Stimulated activated CD4-positive, alpha-beta T cell treated with anti-CD3 and anti-CD28 coated beads, Interleukin-1b, Interleukin-23, amount 100 ng/mL, for 24 hours (primary cell): ENCODE results near the gene LRP1-AS.

Source experiments
- DNase-seq, 4 experiments: peaks; one replicate each; pipeline ENCODE4 v3.0.0-alpha.2; 2020; ENCODE audit warnings: low read depth in 4 of 4, low spot score in 1 of 4

LRP1-AS gene

GRCh38 chr12:57160741-57161140 is 13.3 kb upstream of the LRP1-AS start:
- DNase-seq = no peak

GRCh38 chr12:57160040-57160439 is 12.6 kb upstream of the LRP1-AS start:
- DNase-seq = no peak

- DNase-seq = no peak
Measured at GRCh38 chr12:57159311-57159710, 11.9 kb upstream of the LRP1-AS start.

- DNase-seq = no peak
Measured at GRCh38 chr12:57158665-57159064, 11.2 kb upstream of the LRP1-AS start.

GRCh38 chr12:57158186-57158585 is 10.8 kb upstream of the LRP1-AS start:
- DNase-seq = no peak

GRCh38 chr12:57157588-57158173 is 10.3 kb upstream of the LRP1-AS start:
- DNase-seq = no peak

- DNase-seq = no peak
Measured at GRCh38 chr12:57156701-57157403, 9.4 kb upstream of the LRP1-AS start.

GRCh38 chr12:57154804-57155434 is 7.5 kb upstream of the LRP1-AS start:
- no peak for DNase-seq

- no peak for DNase-seq
Measured at GRCh38 chr12:57154076-57154475, 6.7 kb upstream of the LRP1-AS start.

GRCh38 chr12:57153415-57153997 is 6.1 kb upstream of the LRP1-AS start:
- DNase-seq = no peak

- no peak for DNase-seq
Measured at GRCh38 chr12:57152639-57153038, 5.2 kb upstream of the LRP1-AS start.

GRCh38 chr12:57151741-57152630 is 4.6 kb upstream of the LRP1-AS start:
- DNase-seq = no peak

- DNase-seq = no peak
Measured at GRCh38 chr12:57150400-57151000, 3.1 kb upstream of the LRP1-AS start.

- DNase-seq = no peak
Measured at GRCh38 chr12:57149245-57149900, 2.0 kb upstream of the LRP1-AS start.

GRCh38 chr12:57148469-57149244 is 1.2 kb upstream of the LRP1-AS start:
- no peak for DNase-seq

- no peak for DNase-seq
Measured at GRCh38 chr12:57146092-57146491, 1.3 kb downstream of the LRP1-AS start.

GRCh38 chr12:57145460-57146059 is 1.9 kb downstream of the LRP1-AS start:
- DNase-seq = no peak

GRCh38 chr12:57143454-57143853 is 4.0 kb downstream of the LRP1-AS start:
- no peak for DNase-seq

GRCh38 chr12:57142727-57143126 is 4.7 kb downstream of the LRP1-AS start:
- no peak for DNase-seq
